GM10266 (cell line): ENCODE measurements around the gene ENOX1.

ENCODE experiments used
- DNase-seq: peaks from one replicate; pipeline ENCODE4 v3.0.0; 2012; ENCODE audit errors: extremely low spot score
- CTCF ChIP-seq: IDR thresholded peaks from 2 replicates; pipeline ENCODE4 v1.5.1; 2012; ENCODE audit warnings: mild to moderate bottlenecking, low read depth; ENCODE audit not compliant: control insufficient read depth, insufficient read depth; ENCODE audit errors: missing control alignments

ENOX1 gene

GRCh38 chr13:43473437-43473836 lies 313.3 kb downstream of the ENOX1 start:
- TF ChIP-seq CTCF, result no peak
- no peak for DNase-seq

- TF ChIP-seq CTCF, result no peak
- no peak for DNase-seq
These were observed 313.8 kb downstream of the ENOX1 start for GRCh38 chr13:43472980-43473379.

- no peak for TF ChIP-seq CTCF
- no peak for DNase-seq
These were observed 314.4 kb downstream of the ENOX1 start for GRCh38 chr13:43472339-43472738.

GRCh38 chr13:43470610-43471009 lies 316.2 kb downstream of the ENOX1 start:
- no peak for DNase-seq
- no peak for TF ChIP-seq CTCF

- TF ChIP-seq CTCF, result no peak
These were observed 317.0 kb downstream of the ENOX1 start for GRCh38 chr13:43469791-43470190.

GRCh38 chr13:43464578-43465264 lies 322.1 kb downstream of the ENOX1 start:
- no peak for TF ChIP-seq CTCF
- no peak for DNase-seq

More at GRCh38 chr13:43469791-43470190, 317.0 kb downstream of the ENOX1 start:
- no peak for DNase-seq

- no peak for DNase-seq
- TF ChIP-seq CTCF, result no peak
These were observed 338.0 kb downstream of the ENOX1 start for GRCh38 chr13:43448605-43449336.
